Smooth muscle cell of the coronary artery (primary cell): ENCODE measurements around the gene SNAP23. TPM values are rescaled to one million over a fixed set of nuclear protein-coding genes. Genes with fewer than 3 reads are reported as not detected.

ENCODE experiments used
- total RNA-seq: library from RNA; depleted of rRNA; stranded (reverse); fragments of >200 nt; gene quantifications from 2 replicates; pipeline ENCODE4 v1.2.3, GENCODE V29; 2014; ENCODE audit warnings: low replicate concordance

The SNAP23 gene
- 49.6 and 161 TPM in 2 replicates for total RNA-seq

DNA sequence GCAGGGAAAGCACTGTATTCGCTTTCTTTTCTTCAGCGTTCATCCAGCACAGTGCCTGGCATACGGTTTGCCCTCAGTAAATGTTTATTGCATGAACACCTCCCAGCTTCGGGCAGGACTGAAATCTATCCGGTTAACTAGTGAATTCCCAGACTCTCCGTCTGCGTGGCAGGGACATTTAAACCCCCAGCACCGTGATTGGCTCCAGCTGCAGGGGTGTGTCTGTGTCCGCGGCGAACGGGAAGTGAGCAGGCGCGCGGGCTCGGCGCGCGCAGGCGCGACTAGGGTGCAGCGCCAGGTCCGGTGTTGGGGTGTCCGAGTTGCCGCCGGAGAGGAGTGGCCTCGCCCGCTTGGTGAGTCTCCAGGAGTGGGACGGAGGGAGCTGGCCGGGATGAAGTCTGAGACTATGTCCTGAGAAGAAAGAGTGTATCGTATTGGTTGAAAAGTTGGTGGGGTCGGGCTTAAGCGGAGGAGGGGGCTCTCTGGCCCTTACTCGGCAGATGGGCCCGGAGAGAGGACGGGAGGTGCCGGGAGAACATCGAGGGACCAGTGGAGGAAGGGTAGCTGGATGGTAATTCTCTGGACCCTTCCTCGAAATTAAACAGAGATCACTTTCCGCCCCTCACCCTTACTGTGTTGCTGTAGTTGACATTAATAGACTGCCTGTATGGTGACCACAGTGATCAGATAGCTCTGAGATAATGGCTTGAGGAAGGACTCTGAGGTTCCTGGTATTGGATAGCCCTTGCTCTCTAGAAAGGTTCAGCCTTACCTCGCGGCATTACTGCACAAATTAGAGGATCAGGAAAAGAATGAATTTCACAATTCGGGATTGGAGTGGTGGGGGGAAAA, at the start of gene SNAP23:
TSS of gene SNAP23 (plus strand) at position 274 of the 852 bp plus-strand sequence. CDS start 16,213 bp downstream, outside the sequence.

DNA sequence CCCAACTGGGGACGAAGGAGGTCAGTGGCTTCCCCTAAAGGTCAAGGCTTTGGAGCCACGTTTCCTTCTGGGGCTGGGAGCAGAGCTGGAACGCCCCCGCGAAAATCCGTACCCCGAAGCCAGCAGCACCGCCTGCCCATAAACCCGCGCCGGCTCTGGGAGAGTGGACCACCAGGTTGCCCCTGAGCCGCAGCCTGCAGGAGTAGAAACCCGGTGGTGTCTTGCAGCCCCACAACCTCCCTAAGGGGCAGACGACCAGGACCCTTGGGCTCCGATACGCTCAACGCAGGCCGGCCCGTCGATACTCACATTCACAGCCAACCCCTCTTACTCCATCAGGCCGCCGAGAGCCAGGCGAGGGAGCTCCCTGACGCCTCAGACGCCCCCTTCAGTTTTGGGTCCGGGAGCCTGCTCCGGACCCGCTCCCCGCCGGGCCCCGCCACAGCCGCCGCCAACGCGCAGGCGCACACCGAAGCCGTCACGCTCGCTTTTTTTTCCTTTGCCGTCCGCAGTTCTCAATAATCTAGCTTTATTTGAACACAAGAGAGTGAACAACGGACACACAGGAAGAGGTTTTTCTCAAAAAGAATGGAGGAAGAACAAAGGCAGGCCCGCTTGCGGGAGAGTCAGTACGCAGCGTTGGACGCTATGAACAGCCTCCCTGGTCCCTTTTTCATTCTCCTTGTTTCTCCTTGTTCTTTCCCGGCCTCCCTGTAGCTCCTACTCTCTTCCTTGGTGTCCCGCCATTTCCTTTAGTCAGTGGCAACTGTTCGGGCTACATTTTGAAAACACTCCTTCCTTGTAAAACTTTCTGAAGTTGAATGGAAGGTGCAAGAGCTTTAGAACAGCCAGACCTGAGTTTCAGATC, 4.5 kb upstream of the SNAP23 start, which contains the start of gene ZNF106:
TSS of gene ZNF106 (minus strand) at position 471 of the 868 bp plus-strand sequence. CDS start 18,852 bp downstream, outside the sequence.

DNA sequence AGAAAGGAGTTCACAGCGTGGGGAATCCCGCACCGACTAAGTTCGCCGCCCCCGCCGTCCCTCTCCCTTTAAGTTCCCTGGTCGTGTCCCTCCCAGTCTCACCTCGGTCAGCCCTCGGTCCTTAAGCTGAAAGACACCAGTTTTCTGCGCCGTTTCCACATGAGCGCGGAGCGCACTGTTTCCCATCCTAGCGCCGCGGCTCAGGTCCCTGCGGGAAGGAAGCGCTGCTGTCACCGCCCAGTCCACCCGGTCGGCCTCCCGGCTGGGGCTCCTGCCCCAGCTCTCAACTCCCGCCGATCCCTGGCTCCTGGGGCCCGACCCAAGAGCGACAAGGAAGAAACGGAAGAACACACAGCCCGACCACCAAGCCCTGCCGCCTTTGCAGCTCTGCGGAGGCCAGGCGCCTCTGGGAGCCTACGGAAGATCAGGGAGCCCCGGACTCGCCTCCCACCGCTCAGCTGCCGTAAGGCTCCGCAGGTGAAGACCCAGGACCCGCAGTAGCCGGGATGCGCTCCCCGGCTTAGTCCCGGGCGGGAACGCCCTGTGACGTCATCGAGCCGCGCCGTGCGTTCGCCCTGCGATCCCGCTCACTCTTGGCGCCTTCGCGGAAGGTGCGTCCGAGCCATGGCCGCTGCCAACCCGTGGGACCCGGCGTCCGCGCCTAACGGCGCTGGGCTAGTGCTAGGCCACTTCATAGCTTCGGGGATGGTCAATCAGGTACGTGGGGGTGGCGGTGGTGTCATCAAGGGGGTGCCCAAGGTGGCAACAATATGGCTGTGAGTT, 53.0 kb downstream of the SNAP23 start, which contains the start of the genes HAUS2 and LRRC57:
TSS of gene HAUS2 (plus strand) at position 590 of the 783 bp plus-strand sequence. CDS start at position 625, 35 bp downstream.
TSS of gene LRRC57 (minus strand) at position 545 of the 783 bp plus-strand sequence. CDS start at position 186, 359 bp downstream.

GRCh38 chr15:42575188-42576039, 80.0 kb downstream of the SNAP23 start, which contains the start of gene STARD9:
Gene STARD9, plus strand, starts transcription at chr15:42575606. Its CDS starts 110 bp downstream, at chr15:42575716.

Other genes starting within 250 kb of the SNAP23 start
- gene GANC, start 222.4 kb upstream of the SNAP23 start, total RNA-seq = 11.4 and 12.9 TPM in 2 replicates
- gene TMEM87A, start 222.2 kb upstream of the SNAP23 start, total RNA-seq = 34.4 and 35.1 TPM in 2 replicates
- 0.60 and 2.6 TPM in 2 replicates for gene CAPN3, start 136.1 kb upstream of the SNAP23 start, total RNA-seq
- gene ZNF106, start 4.5 kb upstream of the SNAP23 start, total RNA-seq = 69.1 and 121 TPM in 2 replicates
- 5.0 and 10.2 TPM in 2 replicates for gene LRRC57, start 53.2 kb downstream of the SNAP23 start, total RNA-seq
- gene HAUS2, start 53.2 kb downstream of the SNAP23 start, total RNA-seq = 8.0 and 16.5 TPM in 2 replicates
- gene STARD9, start 80.0 kb downstream of the SNAP23 start, total RNA-seq = 1.6 and 5.1 TPM in 2 replicates
- 3.6 and 10.3 TPM in 2 replicates for gene CDAN1, start 241.5 kb downstream of the SNAP23 start, total RNA-seq